Measurements from ENCODE around the gene DTX2.
"Not testable (repeated sequence)": the region's sequence is repeated elsewhere in the genome, so short reads cannot be mapped to it uniquely, and the experiment has no call there.

Gene DTX2

DNA sequence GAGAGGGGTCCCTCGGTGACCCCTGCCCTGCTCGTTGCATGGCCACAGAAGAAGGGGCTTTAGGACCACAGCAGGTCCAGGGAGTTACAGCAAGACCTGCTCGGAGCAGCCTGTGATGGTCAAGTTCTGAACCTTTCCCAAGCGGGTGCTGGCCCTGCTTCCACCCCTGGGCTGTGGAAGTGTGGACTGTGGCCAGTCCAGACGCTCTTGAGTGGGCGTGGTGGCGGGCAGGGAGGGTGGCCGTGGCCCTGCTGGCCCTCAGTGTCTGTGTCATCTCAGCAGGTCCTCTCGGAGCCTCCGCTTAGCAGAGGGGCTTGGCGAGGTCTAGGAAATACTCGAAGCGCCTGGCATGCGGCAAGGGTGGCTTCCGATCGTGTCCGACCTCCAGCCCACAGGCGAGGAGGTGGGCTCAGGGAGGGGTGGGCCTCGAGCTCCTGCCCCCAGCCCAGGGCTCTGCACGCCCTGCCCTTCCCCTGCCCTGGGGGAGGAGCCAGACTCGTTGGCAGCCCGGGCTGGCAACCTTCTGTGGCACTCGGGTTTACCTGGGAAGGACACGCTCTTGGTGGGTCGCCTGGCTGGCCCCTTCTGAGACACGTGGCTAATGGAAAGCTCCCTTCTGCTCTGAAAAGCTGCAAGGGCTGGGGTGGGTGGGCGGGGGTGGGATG lies 36.5 kb downstream of the DTX2 start:
- DNase-seq = not testable (repeated sequence)

DNA sequence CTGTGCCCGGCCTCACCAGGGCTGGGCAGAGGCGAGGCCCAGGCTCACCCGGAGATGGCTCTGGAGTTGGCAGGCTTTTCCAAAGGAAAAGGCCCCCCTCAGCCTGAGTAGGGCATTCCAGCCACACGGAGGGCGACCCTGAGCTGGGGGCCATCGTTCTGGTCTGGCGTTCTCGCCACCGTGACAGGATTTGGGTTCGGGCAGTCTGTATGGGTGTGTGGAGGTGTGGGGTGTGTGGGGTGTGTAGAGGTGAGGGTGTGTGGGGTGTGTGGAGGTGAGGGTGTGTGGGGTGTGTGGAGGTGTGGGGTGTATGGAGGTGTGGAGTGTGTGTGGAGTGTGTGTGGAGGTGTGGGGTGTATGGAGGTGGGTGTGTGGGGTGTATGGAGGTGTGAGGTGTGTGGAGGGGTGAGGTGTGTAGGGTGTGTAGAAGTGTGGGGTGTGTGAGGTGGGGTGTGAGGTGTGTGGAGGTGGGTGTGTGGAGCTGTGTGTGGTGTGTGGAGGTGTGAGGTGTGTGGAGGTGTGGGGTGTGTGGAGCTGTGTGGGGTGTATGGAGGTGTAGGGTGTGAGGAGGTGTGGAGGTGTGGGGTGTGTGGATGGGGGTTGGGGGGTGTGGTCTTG lies 37.2 kb downstream of the DTX2 start:
- DNase-seq = not testable (repeated sequence)

DNA sequence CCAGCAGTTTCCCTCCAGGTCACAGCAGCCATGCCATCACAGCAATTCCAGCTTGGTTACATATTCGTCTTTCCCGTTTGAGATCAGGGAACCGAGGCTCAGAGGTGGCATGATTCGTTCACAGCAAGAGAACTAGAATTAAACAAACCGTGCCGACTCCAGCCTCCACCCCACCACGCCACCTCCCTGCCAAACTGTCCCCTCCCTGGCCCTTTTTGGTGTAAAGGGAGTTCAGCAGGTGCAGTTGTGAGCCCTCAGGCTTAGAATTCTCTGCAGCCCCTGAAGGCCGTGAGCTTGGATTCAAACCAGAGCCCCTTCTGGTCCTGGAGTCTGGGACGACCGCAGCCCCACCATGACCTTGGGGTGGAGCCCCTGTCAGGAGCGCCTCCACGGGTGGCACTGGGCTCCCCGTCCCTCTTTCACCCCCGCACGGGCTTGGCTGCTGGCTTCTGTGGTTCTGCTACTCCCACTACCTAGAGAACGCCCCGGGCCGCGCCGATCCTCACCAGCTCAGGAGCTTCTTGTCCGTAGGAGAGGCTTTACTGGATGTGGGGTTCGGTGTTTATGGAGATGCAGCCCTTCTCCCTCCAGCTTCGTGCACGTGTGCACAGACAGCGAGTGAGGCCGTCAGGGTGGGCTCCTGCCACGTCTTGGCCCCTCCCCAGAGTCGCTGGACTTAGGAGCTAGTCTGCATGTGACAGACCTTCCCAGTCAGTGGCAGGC lies 37.9 kb downstream of the DTX2 start:
- not testable (repeated sequence) for DNase-seq

DNA sequence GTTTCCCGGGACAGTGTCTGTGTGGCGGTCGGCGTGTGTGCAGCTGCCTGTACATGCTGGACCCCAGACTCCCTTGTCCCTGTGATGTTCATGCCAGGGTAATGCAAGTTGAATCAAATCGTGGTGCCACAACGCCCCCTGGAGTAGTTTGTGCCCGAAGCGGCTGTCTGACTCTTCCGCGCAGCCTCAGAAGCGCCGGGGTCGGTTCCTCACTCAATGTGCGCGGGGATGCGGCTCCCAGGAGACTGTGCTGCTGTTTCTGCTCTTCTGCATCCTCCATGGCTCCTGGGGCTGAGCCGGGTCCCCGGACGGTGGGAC lies 38.4 kb downstream of the DTX2 start:
- DNase-seq = not testable (repeated sequence)

DNA sequence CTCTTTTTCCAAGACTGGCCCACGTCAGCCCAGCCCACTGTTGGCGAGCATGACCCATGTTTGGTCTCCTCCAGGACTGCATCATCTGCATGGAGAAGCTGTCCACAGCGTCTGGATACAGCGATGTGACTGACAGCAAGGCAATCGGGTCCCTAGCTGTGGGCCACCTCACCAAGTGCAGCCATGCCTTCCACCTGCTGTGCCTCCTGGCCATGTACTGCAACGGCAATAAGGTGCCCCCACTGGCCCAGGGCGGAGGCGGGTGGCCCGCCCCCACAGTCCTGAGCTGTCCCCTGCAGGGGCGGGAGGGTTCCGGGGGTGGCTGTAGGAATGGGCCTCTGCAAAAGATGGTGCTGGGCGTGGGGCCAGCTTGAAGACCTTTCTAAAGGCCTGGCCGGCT lies 40.7 kb downstream of the DTX2 start:
- not testable (repeated sequence) for DNase-seq

DNA sequence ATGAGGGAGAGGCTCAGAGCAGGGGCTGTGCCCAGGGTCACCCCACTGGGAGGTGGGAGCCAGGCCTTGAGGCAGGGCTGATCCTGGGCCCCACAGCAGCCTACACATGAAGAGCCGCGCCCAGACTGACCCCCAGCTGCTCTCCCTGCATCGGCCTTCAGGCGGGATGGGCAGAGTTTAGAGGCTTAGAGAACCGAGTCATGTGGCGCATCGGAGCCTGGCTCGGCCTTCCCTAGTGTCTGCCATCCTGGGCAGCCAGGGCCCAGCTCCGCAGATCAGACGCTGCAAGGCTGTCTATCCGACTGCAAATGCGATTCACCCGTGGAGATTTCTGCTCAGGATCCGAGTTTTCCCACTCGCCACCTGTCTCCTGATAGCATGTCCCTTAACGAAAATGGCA lies 41.3 kb downstream of the DTX2 start:
- DNase-seq = not testable (repeated sequence)

DNA sequence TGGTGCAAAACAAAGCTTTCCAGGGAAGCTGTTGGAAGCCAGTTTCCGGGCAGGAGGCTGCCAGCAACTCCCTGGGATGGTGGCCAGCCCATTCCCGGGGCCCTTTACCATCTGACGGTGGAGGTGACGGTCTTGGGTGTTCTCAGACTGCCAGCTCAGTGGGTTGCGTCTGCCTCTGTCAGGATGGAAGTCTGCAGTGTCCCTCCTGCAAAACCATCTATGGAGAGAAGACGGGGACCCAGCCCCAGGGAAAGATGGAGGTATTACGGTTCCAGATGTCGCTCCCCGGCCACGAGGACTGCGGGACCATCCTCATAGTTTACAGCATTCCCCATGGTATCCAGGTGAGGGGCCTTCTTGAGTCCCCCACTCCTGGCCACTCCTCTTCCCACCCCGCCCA lies 41.7 kb downstream of the DTX2 start:
- not testable (repeated sequence) for DNase-seq

DNA sequence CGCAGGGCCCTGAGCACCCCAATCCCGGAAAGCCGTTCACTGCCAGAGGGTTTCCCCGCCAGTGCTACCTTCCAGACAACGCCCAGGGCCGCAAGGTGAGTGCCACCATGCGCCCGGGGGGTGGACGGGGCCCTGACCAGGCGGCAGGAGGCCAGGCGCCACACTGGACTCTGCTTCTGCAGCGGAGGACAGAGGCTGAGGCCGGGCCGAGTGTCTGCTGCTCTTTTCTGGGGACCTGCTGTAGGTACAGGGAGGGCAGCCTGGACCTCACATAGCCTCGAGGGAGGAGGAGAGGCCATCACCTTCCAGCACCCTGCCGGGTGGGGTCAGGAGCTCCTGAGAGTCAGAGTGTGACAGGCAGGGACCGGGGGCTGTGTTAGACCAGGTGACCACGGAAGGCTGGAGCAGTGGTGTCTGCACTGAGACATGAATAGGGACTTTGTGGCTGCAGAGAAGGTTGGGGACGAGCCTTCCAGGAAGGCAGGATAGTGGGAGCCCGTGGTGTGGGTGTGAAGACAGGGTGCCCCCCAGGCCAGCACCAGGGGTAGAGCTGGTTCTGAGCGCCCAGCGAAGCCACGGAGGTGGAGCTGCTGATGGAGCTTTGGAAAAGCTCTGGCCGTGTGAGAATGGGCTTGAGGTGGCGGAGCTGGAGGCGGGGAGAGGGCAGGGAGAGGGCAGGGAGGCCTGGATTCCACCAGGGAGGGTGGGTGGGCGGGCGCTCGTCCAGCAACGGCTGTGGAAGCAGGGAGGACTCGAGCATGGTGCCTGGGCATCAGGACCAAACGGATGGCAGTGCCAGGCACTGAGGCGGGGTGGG lies 43.0 kb downstream of the DTX2 start:
- DNase-seq = not testable (repeated sequence)

DNA sequence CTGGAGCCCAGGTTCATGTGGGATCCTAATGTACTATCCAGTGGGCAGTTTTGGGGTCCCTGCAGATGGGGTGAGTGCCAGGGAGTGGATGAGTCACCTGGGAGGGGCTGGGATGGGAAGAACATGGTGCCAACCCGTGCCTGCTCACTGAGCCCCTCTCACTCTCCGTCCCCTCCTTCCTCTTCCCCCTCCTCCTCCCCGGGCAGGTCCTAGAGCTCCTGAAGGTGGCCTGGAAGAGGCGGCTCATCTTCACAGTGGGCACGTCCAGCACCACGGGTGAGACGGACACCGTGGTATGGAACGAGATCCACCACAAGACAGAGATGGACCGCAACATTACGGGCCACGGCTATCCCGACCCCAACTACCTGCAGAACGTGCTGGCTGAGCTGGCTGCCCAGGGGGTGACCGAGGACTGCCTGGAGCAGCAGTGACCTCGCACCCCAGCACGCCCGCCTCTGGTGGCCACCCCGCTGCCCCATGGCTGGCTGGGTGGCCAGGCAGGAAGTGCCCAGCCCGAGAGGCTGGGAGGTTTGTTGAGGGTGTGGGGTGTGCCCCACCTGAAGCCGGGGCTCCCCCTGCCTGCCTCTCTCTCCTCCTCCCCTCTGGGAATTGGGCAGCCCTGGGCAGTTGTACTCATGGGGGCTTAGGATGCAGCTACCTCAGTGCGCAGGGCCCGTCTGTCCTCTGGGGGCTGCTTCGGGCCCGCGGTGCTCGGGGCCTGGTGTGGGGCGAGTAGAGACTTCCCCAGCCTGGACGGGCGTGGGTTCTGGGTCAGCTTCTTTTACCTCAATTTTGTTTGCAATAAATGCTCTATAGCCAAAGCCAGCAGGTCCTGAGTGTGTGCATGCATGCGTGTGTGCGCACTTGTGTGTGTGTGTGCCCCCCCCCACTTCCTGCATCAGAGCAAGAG lies 43.9 kb downstream of the DTX2 start:
- DNase-seq = no peak

DNA sequence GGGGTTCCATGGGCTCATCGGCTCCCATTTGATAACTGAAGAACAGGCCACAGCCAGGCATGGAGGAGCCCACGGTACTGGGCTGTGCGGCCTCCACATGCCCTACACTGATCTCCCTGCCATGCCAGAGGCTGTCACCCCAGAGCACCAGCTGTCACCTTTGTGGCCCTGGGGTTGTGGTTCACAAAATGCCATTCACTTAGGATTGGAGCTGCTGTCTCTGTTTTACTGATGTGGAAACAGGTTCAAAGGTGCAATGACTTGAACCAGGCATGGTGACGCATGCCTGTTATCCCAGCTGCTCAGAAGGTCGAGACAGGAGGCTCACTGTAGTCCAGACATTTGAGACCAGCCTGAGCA lies 44.6 kb downstream of the DTX2 start:
- no peak for DNase-seq

DNA sequence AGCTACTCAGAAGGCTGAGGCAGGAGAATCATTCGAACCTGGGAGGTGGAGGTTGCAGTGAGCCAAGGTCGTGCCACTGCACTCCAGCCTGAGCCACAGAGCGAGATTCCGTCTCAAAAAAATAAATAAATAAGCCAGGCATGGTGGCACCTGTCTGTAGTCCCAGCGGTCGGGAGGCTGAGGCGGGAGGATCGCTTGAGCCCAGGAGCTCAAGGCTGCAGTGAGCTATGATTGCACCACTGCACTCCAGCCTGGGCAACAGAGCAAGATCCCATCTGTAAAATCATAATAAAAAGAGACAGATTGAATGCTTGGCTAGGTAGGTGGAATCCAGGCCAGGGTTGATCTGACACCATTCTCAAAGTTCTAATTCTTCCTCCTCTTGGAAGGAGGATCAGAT lies 45.1 kb downstream of the DTX2 start:
- DNase-seq = not testable (repeated sequence)

DNA sequence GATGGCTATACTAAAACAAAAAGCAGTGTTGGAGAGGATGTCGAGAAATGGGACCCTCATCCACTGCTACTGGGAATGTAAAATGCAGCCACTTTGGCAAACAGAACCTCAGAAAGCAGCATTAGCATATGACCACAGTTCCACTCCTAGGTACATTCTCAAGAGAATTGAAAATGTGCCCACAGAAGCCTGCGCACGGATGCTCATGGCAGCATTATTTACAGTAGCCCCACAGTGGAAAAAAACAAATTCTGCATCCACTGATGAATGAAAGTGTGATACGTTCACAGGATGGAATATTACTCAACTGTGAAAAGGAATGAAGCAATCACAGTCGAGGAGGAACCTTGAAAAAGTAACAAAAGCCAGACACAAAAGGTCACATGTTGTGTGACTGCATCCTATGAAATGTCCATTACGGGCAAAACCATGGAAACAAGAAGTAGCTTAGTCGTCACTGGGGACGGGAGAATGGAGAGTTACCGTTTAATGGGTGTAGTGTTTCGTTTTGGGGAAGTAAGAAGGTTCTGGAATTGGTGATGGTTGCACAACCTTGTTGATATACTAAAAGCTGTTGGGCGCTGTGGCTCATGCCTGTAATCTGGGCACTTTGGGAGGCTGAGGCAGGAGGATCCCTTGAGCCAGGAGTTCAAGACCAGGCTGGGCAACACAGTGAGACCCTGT lies 46.4 kb downstream of the DTX2 start:
- no peak for DNase-seq

DNA sequence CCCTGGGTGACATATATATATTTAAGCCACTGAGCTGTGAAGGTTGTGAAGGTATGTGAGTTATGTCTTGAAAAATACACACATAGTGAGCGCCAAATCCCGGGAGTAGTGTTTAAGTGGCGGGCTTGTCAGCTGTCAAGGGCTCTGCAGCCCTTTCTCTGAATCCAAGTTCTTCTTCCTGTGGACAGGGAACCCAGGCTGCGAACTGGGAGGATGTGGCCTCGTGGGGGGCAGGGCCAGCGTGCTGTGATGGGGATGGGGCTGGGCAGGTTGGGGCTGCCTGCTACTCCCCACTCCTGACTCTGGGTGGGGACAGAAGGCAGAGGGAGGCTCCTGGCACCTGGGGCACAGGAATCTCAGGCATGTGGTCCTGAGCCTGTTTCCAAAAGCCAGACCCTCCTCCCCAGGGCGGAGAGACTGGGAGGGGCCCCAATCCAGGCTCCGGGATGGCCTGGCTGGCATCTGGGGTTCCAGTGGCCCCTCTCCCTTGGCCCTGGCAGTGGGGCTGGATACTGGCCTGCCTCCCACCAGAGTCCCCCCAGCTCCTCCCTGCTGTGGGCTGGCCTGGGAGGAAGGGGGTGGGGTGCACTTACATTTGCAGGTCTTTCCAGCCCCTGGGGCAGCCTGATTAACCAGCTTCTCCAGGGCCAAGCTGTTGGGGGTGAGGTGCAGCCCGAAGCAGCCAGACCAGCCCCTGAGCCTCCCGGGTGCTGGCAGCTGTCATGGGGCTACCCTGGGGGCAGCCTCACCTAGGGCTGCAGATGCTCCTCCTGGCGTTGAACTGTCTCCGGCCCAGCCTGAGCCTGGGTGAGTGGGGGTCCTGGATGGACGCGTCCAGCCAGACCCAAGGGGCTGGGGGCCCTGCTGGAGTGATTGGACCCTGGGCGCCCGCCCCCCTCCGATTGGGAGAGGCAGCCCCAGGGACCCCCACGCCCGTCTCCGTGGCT lies 48.7 kb downstream of the DTX2 start, which contains the start of gene UPK3B:
TSS of gene UPK3B (plus strand) at position 622 of the 947 bp plus-strand sequence. CDS start at position 723, 101 bp downstream.
- DNase-seq = no peak

DNA sequence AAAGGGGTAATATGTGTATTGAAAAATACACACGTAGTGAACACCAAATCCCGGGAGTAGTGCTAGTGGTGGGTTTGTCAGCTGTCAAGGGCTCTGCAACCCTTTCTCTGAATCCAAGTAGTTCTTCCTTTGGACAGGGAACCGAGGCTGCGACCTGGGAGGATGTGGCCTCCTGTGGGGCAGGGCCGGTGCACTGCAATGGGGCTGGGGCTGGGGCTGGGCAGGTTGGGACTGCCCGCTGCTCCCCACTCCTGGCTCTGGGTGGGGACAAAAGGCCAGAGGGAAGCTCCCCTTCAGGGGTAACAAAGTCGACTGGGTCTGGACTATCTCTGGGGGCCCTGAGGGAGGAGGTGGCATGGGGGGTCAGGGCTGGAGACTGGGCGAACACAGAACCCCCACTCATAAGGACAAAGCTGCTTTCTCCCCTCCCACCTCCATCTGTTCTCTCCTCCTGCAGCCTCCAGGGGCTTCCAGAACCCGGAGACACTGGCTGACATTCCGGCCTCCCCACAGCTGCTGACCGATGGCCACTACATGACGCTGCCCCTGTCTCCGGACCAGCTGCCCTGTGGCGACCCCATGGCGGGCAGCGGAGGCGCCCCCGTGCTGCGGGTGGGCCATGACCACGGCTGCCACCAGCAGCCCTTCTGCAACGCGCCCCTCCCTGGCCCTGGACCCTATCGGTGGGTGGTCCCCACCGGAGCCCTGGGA lies 49.8 kb downstream of the DTX2 start:
- not testable (repeated sequence) for DNase-seq

DNA sequence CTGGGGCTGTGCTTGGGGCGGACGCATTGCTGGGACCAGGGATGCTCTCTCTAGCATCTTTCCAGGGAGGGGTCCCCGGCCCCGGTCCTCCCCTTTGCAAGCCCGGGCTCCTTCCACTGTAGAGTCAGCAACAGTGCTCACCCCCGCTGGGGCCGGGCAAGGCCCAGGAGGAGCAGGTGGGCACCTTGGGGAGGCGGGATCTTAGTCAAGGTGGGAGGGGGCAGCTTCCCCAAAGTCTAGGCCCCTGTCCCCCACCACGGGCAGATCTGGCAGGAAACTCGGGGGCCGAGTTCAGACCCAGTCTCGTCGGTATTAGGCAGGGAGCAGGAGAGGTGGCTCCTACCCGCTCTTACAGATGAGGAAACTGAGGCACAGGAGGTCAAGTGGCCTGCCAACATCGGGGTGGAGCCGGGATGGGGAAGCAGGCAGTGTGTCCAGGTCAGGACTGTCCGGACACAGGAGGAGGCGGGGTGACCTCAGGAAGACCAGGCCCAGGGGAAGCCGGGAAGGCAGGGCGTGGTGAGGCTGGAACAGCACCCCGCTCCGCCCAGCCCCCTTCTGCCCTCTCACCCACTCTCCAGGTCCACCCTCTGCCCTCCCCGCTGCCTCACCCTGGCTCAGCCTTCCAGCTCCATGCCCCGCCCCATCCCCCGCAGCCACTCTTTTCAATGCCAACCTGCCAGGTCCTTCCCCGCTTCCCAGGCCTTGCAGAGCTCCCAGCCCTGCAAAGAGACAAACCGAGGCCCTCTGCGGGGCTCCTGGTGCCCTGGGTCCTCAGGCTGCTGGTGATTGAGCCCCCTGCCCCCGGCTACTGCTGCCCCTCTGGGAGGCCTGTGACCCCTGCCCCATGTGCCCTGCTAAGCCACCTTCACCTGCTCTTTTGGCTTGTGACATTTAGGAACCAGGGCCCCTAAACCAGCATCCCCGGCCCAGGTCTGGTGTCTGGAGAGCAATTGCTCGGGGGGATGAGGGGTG lies 50.7 kb downstream of the DTX2 start:
- not testable (repeated sequence) for DNase-seq

DNA sequence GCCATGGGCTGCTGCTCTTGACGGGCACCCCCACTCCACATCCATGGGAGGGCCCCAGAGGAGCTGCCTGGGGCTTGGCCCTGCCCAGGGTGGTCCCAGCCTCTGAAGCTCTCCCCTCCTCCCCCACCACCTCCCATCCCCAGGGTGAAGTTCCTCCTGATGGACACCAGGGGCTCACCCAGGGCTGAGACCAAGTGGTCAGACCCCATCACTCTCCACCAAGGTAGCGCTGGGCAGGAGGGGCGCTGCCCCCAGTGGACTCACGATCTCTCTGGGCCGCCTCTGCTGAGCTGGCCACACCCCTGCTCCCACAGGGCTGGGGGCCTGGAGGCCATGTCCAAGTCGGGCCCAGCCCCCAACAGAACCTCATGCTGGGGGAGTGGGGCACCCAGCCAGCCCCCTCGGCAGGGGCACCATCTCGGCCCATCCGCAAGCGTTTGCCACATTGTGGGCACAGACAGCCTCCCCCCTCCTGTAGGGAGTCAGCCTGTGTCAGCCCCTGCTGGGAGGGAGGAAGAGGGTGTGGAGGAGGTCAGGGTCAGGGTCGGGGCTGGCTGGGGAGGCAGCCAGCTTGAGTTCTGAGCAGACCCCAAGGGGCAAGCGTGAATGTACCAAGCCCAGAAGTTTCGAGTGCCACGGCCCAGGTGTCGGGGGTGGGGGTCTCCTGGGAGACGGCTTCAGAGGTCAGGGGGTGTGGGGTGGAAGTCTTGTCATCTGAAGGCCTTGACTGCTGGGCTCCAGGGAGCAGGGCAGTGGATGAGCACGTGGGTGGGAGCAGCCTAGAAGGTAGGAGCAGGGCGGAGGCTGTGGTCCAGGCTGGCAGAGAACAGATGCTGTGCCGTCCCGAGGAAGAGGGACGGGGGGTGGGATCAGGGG lies 51.7 kb downstream of the DTX2 start:
- no peak for DNase-seq

Data from activated CD4-positive, CD25-positive, alpha-beta regulatory T cell (primary cell).